Measurements from ENCODE around the gene PIK3CD. TPM values are rescaled to one million over a fixed set of nuclear protein-coding genes. Genes with fewer than 3 reads are reported as not detected.
A peak's percentile ranks its signal among the peaks of the same experiment; 100 is the strongest.

PIK3CD gene
- total RNA-seq, 2 donors from 2014 or later = 12.4 to 18.7 TPM

DNA sequence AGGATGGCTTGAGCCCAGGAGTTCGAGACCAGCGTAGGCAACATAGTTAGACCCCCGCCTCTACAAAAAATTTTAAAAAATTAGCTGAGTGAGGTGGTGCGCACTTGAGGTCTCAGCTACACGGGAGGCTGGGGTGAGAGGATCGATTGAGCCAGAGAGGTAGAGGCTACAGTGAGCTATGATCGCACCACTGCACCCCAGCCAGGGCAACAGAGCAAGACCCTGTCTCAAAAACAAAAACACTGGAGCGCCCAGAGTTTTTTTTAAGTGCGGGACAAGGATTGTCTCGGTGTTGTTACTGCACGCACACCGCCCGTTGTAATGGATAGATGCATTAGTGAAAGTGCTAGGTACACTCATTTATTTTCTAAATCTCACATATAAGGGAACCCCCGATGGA is 37.1 kb downstream of the PIK3CD start:
- no peaks in the 10 kb centered on the region for H3K9me3 ChIP-seq
- ATAC-seq (ENCODE audit: insufficient number of reproducible peaks, low FRiP score, low read depth) = no peak
- H3K27ac ChIP-seq = no peak overlapping the region
- no peak for TF ChIP-seq CTCF (IDR thresholded peaks at IDR 0.05)
- peak overlapping the region; percentile 80 for H3K4me3 ChIP-seq
- no peaks in the 10 kb centered on the region for H3K27me3 ChIP-seq (replicated peaks; ENCODE audit: insufficient read depth)
- H3K4me1 ChIP-seq (ENCODE audit: control insufficient read depth in 1 of 2, low read depth in 2 of 2) = peaks cover 14 to 37% of the 10 kb centered on the region in 2 donors
- no peak for DNase-seq (ENCODE audit: low spot score)
- H3K36me3 ChIP-seq = no peaks in the 10 kb centered on the region

DNA sequence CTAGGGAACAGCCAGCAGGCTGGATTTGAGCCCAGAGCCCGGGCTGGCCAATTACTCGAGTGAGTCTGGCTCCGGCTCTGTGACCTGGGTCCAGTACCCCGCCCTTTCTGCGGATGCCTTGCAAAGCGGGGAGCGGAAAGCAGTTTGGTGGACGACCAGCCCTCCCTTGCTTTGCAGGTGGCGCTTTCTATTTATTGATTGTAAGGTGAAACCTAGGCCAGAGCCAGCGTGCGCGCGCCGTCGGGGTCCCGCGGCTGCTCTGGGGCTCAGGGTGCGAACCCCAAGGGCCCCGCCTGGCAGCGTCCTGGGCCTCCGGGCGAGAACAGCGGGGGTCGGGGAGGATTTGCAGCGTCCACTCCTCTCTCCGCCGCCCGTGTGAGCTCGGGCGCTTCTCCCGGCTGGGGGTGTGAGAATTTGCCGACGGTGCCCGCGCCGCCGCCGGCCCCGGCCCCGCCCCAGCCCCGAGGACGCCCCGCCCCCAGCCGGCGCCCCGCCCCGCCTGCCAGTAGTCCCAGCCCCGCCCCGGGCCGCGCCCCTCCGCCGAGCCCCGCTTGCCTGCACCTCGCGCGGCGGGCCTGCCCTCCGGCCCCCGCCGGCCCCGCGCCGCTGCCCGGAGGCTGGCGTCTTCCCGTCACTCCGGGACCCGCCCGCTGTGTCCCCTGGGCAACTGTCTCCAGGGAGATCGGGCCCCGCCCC is 37.6 kb downstream of the PIK3CD start:
- Histone ChIP-seq H3K9me3 (no peaks in the 10 kb centered on the region), H3K36me3 (no peaks in the 10 kb centered on the region), H3K27ac (peak overlapping the region in 1 of 2 donors; percentile 66), H3K27me3 (replicated peaks; ENCODE audit: insufficient read depth) (no peaks in the 10 kb centered on the region), H3K4me1 (ENCODE audit: control insufficient read depth in 1 of 2, low read depth in 2 of 2) (peaks cover 14 to 37% of the 10 kb centered on the region in 2 donors), H3K4me3 (peak overlapping the region; percentile 80)
- no peak for TF ChIP-seq CTCF (IDR thresholded peaks at IDR 0.05)
- DNase-seq (ENCODE audit: low spot score) = peak; percentile 37
- ATAC-seq (ENCODE audit: insufficient number of reproducible peaks, low FRiP score, low read depth) = peak; percentile 71

DNA sequence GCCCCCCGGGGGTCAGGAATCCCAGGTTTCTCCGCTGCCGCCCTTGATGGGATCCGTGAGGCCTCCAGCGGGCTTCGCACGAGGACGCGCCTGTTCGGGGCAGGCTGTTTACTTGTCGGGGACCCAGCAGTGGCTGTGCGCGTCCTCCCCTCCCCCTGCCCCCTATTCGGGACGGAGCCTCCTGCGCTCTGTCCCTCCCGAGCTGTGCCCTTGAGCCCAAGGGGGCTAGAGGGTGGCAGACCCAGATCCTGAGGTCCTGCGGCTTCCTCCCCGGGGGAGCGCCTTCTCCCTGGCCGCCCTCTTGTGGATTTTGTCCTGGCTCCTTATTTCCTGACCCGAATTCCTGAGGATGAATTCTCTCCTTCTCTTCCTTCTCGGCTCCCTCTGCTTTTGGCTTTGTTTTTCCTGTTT is 38.4 kb downstream of the PIK3CD start:
- Histone ChIP-seq H3K27me3 (replicated peaks; ENCODE audit: insufficient read depth) (no peaks in the 10 kb centered on the region), H3K36me3 (no peaks in the 10 kb centered on the region), H3K27ac (peak overlapping the region; percentile 66 to 67), H3K9me3 (no peaks in the 10 kb centered on the region), H3K4me3 (peak overlapping the region; percentile 80), H3K4me1 (ENCODE audit: control insufficient read depth in 1 of 2, low read depth in 2 of 2) (peaks cover 14 to 37% of the 10 kb centered on the region in 2 donors)
- DNase-seq (ENCODE audit: low spot score) (no peak), ATAC-seq (ENCODE audit: insufficient number of reproducible peaks, low FRiP score, low read depth) (no peak)
- no peak for TF ChIP-seq CTCF (IDR thresholded peaks at IDR 0.05)

DNA sequence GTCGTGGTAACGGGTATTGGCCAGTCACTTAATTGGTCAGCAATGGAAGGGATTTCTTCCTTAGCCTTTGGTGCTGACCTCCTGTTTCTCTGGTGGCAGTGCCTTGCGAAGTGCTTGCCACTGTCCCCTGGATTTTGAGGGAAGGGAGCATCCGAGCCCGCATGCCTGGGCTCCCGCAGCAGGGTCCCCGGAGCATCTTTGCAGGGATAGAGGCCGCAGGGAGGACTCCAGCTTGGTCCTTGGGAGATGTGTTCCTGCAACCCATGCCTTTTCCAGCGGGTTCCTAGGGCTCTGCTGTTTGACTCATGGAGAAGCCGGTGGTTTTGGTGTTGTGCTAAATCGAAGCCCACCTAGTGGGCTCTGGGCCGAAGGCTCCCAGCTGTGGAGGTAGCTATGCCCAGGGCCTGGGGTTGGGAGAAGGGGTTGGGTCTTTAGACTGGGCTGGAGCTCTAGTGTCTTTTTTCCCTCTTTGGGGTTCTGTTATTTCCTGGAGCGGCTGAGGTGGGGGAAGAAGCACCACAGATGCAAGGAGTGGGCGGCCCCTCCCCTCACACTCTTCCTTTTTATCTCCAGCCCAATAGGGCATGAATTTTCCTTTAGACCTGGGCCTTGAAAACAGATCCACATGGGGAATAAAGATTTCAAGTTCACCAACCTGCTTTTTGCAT is 39.0 kb downstream of the PIK3CD start:
- no peak for TF ChIP-seq CTCF (IDR thresholded peaks at IDR 0.05)
- no peaks in the 10 kb centered on the region for H3K9me3 ChIP-seq
- no peak for ATAC-seq (ENCODE audit: insufficient number of reproducible peaks, low FRiP score, low read depth)
- H3K4me1 ChIP-seq (ENCODE audit: control insufficient read depth in 1 of 2, low read depth in 2 of 2) = peaks cover 14 to 37% of the 10 kb centered on the region in 2 donors
- no peak for DNase-seq (ENCODE audit: low spot score)
- no peaks in the 10 kb centered on the region for H3K36me3 ChIP-seq
- H3K27me3 ChIP-seq (replicated peaks; ENCODE audit: insufficient read depth) = no peaks in the 10 kb centered on the region
- peak overlapping the region; percentile 66 to 67 for H3K27ac ChIP-seq
- peak overlapping the region; percentile 80 for H3K4me3 ChIP-seq

GRCh38 chr1:9691108-9691445 is 39.5 kb downstream of the PIK3CD start:
- peaks cover 14 to 37% of the 10 kb centered on the region in 2 donors for H3K4me1 ChIP-seq (ENCODE audit: control insufficient read depth in 1 of 2, low read depth in 2 of 2)
- H3K36me3 ChIP-seq = no peaks in the 10 kb centered on the region
- ATAC-seq (ENCODE audit: insufficient number of reproducible peaks, low FRiP score, low read depth) (no peak), DNase-seq (ENCODE audit: low spot score) (no peak)
- H3K27me3 ChIP-seq (replicated peaks; ENCODE audit: insufficient read depth) = no peaks in the 10 kb centered on the region
- no peak overlapping the region for H3K4me3 ChIP-seq
- TF ChIP-seq CTCF (IDR thresholded peaks at IDR 0.05) = no peak
- H3K27ac ChIP-seq = no peak overlapping the region
- no peaks in the 10 kb centered on the region for H3K9me3 ChIP-seq

All from thoracic aorta (tissue), 2 donors.